HepG2 (cell line): ENCODE data around the gene KANK4. TPM values are rescaled to one million over a fixed set of nuclear protein-coding genes. Genes with fewer than 3 reads are reported as not detected.

Experiments used
- BCLAF1 ChIP-seq: fragments of 450-650 bp; IDR thresholded peaks from 2 replicates; pipeline ENCODE4 v1.6.1; 2017; ENCODE audit warnings: mild to moderate bottlenecking
- BORCS8-MEF2B ChIP-seq: sonication (generic); formaldehyde crosslinking; IDR thresholded peaks from 2 replicates; pipeline ENCODE4 v1.8.0; 2022; ENCODE audit warnings: mild to moderate bottlenecking, missing genetic modification reagents
- CENPX ChIP-seq: sonication (generic); formaldehyde crosslinking; IDR thresholded peaks from 2 replicates; pipeline ENCODE4 v1.9.0; 2021; ENCODE audit warnings: mild to moderate bottlenecking, missing genetic modification reagents, moderate library complexity
- CREB3 ChIP-seq: sonication (generic); formaldehyde crosslinking; IDR thresholded peaks from 2 replicates; pipeline ENCODE4 v1.5.0; 2020; ENCODE audit warnings: missing genetic modification reagents
- E2F1 ChIP-seq: sonication (generic); formaldehyde crosslinking; IDR thresholded peaks from 2 replicates; pipeline ENCODE4 v1.5.0; 2020; ENCODE audit warnings: missing genetic modification reagents
- NFKB2 ChIP-seq: sonication (generic); formaldehyde crosslinking; IDR thresholded peaks from 2 replicates; pipeline ENCODE4 v1.4.0; 2020; ENCODE audit warnings: missing genetic modification reagents, borderline replicate concordance
- RXRA ChIP-seq: sonication (generic); formaldehyde crosslinking; IDR thresholded peaks from 2 replicates; pipeline ENCODE4 v1.5.1; 2020; ENCODE audit warnings: missing genetic modification reagents
- SOX5 ChIP-seq: IDR thresholded peaks from 2 replicates; pipeline ENCODE4 v1.6.1; 2016; ENCODE audit warnings: borderline replicate concordance
- WIZ ChIP-seq: sonication (generic); formaldehyde crosslinking; IDR thresholded peaks from 2 replicates; pipeline ENCODE4 v1.5.1; 2020; ENCODE audit warnings: mild to moderate bottlenecking, missing genetic modification reagents
- ZGPAT ChIP-seq: IDR thresholded peaks from 2 replicates; pipeline ENCODE4 v1.6.1; 2016; ENCODE audit warnings: mild to moderate bottlenecking
- ZNF205 ChIP-seq: IDR thresholded peaks from 2 replicates; pipeline ENCODE4 v1.6.1; 2018; ENCODE audit warnings: missing biosample characterization, missing genetic modification reagents
- ZNF383 ChIP-seq: sonication (generic); formaldehyde crosslinking; IDR thresholded peaks from 2 replicates; pipeline ENCODE4 v1.4.0; 2020; ENCODE audit warnings: missing genetic modification reagents, mild to moderate bottlenecking, borderline replicate concordance
- ZNF496 ChIP-seq: sonication (generic); formaldehyde crosslinking; IDR thresholded peaks from 2 replicates; pipeline ENCODE4 v1.8.1; 2023; ENCODE audit warnings: mild to moderate bottlenecking, moderate library complexity, missing genetic modification reagents; ENCODE audit not compliant: insufficient replicate concordance
- ZNF556 ChIP-seq: sonication (generic); formaldehyde crosslinking; IDR thresholded peaks from 2 replicates; pipeline ENCODE4 v1.4.0; 2020; ENCODE audit warnings: mild to moderate bottlenecking, missing genetic modification reagents, borderline replicate concordance
- polyA plus RNA-seq, 8 experiments: library from polyadenylated mRNA; depleted of rRNA in 3 of 8; stranded (reverse) in 7 of 8; unstranded in 1 of 8; fragments of >200 nt; fragmentation: Illumina TruSeq in 4 of 8; extraction: Trizol in 4 of 8; gene quantifications; 2 replicates each; pipeline versions ENCODE4 v1.2.1 to v1.2.3, GENCODE V29; 2011 to 2016; ENCODE audit warnings: low read depth in 4 of 8, missing spikeins in 1 of 8, mixed read lengths in 1 of 8; ENCODE audit not compliant: insufficient read depth in 1 of 8
- total RNA-seq, 5 experiments: library from RNA; depleted of rRNA; stranded (reverse); fragments of >200 nt; fragmentation: Illumina TruSeq; extraction: Trizol; gene quantifications; 2 replicates each; pipeline ENCODE4 v1.2.3, GENCODE V29; 2016; ENCODE audit warnings: low read depth in 1 of 5
- TF ChIP-seq, protein P1 (sequence below): sonication (generic); formaldehyde crosslinking; IDR thresholded peaks from 2 replicates; pipeline ENCODE4 v1.5.0; 2020; ENCODE audit warnings: mild to moderate bottlenecking, missing genetic modification reagents, borderline replicate concordance
- TF ChIP-seq, protein P2 (sequence below): sonication (generic); formaldehyde crosslinking; IDR thresholded peaks from 2 replicates; pipeline ENCODE4 v1.4.0; 2020; ENCODE audit warnings: missing genetic modification reagents; ENCODE audit errors: not compliant biosample characterization

KANK4 gene
- total and polyA plus RNA-seq, 2 of the 13 experiments (the other 11 are each of a cell fraction or from before 2014, with no cell fraction given): 16.1 to 25.7 TPM

GRCh38 chr1:62285984-62286785 is 33.0 kb downstream of the KANK4 start (continued):
- TF ChIP-seq, protein P1, sequence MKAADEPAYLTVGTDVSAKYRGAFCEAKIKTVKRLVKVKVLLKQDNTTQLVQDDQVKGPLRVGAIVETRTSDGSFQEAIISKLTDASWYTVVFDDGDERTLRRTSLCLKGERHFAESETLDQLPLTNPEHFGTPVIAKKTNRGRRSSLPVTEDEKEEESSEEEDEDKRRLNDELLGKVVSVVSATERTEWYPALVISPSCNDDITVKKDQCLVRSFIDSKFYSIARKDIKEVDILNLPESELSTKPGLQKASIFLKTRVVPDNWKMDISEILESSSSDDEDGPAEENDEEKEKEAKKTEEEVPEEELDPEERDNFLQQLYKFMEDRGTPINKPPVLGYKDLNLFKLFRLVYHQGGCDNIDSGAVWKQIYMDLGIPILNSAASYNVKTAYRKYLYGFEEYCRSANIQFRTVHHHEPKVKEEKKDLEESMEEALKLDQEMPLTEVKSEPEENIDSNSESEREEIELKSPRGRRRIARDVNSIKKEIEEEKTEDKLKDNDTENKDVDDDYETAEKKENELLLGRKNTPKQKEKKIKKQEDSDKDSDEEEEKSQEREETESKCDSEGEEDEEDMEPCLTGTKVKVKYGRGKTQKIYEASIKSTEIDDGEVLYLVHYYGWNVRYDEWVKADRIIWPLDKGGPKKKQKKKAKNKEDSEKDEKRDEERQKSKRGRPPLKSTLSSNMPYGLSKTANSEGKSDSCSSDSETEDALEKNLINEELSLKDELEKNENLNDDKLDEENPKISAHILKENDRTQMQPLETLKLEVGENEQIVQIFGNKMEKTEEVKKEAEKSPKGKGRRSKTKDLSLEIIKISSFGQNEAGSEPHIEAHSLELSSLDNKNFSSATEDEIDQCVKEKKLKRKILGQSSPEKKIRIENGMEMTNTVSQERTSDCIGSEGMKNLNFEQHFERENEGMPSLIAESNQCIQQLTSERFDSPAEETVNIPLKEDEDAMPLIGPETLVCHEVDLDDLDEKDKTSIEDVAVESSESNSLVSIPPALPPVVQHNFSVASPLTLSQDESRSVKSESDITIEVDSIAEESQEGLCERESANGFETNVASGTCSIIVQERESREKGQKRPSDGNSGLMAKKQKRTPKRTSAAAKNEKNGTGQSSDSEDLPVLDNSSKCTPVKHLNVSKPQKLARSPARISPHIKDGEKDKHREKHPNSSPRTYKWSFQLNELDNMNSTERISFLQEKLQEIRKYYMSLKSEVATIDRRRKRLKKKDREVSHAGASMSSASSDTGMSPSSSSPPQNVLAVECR (CRISPR knock-in tag): peak; percentile 54; the same call in 1 of the 2 replicates
- TF ChIP-seq SOX5 (peak; percentile 54), BCLAF1 (no peak), CENPX (CRISPR knock-in tag) (no peak), ZNF556 (CRISPR knock-in tag) (0 out of 2 replicates have a peak, but pooled peaks have one; percentile 38), RXRA (CRISPR knock-in tag) (peak; percentile 44; the same call in 1 of the 2 replicates), ZNF205 (CRISPR knock-in tag) (0 out of 2 replicates have a peak, but pooled peaks have one; percentile 30), WIZ (CRISPR knock-in tag) (no peak), NFKB2 (CRISPR knock-in tag) (no peak), E2F1 (no peak), BORCS8-MEF2B (CRISPR knock-in tag) (peak; percentile 20; the same call in 1 of the 2 replicates), ZGPAT (CRISPR knock-in tag) (peak; percentile 43; the same call in 1 of the 2 replicates), CREB3 (CRISPR knock-in tag) (no peak), ZNF496 (no peak), ZNF383 (CRISPR knock-in tag) (no peak)
- TF ChIP-seq, protein P2, sequence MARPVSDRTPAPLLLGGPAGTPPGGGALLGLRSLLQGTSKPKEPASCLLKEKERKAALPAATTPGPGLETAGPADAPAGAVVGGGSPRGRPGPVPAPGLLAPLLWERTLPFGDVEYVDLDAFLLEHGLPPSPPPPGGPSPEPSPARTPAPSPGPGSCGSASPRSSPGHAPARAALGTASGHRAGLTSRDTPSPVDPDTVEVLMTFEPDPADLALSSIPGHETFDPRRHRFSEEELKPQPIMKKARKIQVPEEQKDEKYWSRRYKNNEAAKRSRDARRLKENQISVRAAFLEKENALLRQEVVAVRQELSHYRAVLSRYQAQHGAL: no peak
